Esophagus muscularis mucosa (tissue), 4 donors: ENCODE measurements around the gene PLB1.

Experiments used
- EP300 ChIP-seq: sonication (generic); formaldehyde crosslinking; IDR thresholded peaks from one replicate; pipeline ENCODE4 v1.6.1; 2017; ENCODE audit warnings: antibody characterized with exemption
- POLR2A ChIP-seq: fragments of 450-650 bp; IDR thresholded peaks from one replicate; pipeline ENCODE4 v1.6.1; 2017; ENCODE audit warnings: antibody characterized with exemption, moderate library complexity, mild to moderate bottlenecking, low read depth
- POLR2AphosphoS5 ChIP-seq, 2 donors: sonication (generic); formaldehyde crosslinking; IDR thresholded peaks; one replicate each; pipeline ENCODE4 v1.6.1; 2017; ENCODE audit warnings: antibody characterized with exemption in 2 of 2
- TF ChIP-seq, protein P1 (sequence below), 3 experiments: fragments of 200-600 bp in 2 of 3; fragments of 450-650 bp in 1 of 3; sonication (generic) in 2 of 3; IDR thresholded peaks; one replicate each; pipeline ENCODE4 v1.5.1; 2017 to 2019; ENCODE audit warnings: antibody characterized with exemption in 3 of 3, mild to moderate bottlenecking in 2 of 3, moderate library complexity in 1 of 3

- TF ChIP-seq, protein P1, sequence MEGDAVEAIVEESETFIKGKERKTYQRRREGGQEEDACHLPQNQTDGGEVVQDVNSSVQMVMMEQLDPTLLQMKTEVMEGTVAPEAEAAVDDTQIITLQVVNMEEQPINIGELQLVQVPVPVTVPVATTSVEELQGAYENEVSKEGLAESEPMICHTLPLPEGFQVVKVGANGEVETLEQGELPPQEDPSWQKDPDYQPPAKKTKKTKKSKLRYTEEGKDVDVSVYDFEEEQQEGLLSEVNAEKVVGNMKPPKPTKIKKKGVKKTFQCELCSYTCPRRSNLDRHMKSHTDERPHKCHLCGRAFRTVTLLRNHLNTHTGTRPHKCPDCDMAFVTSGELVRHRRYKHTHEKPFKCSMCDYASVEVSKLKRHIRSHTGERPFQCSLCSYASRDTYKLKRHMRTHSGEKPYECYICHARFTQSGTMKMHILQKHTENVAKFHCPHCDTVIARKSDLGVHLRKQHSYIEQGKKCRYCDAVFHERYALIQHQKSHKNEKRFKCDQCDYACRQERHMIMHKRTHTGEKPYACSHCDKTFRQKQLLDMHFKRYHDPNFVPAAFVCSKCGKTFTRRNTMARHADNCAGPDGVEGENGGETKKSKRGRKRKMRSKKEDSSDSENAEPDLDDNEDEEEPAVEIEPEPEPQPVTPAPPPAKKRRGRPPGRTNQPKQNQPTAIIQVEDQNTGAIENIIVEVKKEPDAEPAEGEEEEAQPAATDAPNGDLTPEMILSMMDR (IDR thresholded peaks at IDR 0.05), result no peak
- no peak for TF ChIP-seq EP300
- no peak for TF ChIP-seq POLR2A
- no peak for TF ChIP-seq POLR2AphosphoS5 (IDR thresholded peaks at IDR 0.05)
These were observed 154.4 kb downstream of the PLB1 start for GRCh38 chr2:28650266-28650584.
